Activated CD8-positive, alpha-beta memory T cell treated with anti-CD3 and anti-CD28 coated beads, Interleukin-2, amount 50 U/mL, for 48 hours (primary cell): ENCODE results near the gene SVEP1.

Experiments used
- DNase-seq: peaks from one replicate; pipeline ENCODE4 v3.0.0-alpha.2; 2020

SVEP1 gene

DNA sequence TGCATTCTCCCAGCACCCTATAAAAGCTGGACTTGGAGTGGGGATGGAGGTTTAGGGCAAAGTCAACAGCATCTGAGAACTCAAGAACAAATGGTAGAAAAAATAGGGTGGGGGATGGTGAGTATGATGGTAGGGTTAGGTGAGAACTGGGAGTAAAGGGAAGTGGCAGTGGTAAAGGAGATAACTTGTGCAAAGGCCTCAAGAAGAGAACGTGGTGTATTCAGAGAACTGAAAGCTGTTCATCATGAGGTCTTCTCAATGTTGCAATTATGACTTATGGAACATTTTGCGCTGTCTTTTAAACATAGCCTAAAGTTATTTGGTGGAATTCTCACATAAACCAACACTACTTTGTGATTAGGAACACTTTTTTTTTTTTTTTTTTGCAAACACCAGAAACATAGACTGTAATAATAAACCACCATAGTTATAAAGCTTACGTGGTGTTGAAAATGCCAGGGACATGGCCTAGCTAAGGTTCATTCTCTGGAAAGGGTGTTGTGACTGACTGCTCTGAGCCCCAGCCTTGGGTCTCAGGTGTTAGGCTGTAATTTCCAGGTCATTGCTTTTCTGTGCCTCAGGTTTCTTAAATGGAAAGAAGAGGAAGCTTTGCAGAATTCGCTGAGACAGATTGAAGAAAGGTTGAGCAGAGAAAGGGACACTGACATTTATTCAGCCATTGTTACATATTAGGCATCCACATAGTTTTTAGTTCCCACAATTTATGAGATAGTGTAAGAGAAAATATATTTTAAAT lies 222.7 kb downstream of the SVEP1 start:
- no peak for DNase-seq

DNA sequence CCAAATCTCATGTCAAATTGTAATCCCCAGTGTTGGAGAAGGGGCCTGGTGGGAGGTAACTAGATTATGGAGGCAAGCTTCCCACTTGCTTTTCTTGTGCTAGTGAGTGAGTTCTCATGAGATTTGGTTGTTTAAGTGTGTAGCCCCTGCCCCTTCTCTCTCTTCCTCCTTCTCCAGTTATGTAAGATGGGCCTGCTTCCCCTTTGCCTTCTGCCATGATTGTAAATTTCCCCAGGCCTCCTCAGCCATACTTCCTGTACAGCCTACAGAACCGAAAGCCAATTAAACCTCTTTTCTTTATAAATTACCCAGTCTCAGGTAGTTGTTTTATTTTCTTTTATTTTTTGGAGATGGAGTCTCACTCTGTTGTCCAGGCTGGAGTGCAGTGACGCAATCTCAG lies 223.6 kb downstream of the SVEP1 start:
- no peak for DNase-seq

DNA sequence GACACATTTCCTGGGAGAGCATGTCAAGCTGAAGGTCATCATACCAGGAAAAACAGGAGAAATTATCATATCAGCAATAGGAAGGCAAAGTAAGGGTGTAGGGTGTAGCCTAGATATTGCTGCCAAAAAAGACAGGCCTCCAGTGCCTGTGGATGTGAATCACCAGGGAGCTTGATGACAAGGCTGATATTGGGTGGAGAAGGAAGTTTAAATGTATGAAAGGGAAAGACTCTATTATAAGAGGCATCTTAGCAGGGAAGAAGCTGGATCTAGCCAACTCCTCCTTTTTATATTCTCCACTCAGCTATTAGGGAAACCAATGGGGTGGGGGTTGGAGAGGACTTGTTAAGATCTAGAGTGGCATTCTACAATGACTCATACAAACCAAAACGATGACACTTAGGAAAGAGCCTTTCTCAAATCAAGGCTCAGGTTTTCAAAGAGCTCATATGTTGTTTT lies 228.5 kb downstream of the SVEP1 start:
- DNase-seq: no peak

DNA sequence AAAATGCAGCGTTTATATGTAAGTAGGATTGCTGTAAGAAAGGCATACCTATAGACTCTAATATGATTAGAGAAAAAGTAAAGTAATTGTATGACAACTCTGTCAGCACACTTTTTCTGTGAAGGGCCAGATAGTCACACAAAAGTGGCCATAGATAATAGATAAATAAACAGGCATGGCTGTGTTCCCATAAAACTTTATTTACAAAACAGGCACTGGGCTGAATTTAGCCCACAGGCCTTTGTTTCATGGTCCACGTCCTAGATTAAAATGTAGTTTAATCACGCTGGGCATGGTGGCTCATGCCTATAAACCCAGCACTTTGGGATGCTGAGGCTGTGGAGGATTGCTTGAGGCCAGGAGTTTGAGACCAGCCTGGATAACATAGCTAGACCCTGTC lies 233.2 kb downstream of the SVEP1 start:
- no peak for DNase-seq

DNA sequence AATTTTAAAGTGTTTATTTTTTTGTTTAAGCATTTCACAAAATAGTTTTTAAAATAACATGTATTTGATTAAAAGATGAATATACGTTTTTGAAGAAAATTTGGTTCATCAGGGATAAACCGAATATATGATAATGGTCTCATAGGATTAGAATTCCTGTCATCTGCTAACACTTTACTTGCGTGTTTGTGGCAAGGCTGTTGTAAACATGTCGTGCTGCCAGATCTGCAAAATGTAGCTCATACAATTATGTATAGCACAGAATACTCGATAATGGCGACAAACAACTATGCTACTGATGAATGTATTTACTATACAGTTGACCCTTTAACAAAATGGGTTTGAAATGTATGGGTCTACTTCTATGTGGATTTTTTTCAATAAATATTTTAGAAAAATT lies 234.7 kb downstream of the SVEP1 start:
- no peak for DNase-seq

DNA sequence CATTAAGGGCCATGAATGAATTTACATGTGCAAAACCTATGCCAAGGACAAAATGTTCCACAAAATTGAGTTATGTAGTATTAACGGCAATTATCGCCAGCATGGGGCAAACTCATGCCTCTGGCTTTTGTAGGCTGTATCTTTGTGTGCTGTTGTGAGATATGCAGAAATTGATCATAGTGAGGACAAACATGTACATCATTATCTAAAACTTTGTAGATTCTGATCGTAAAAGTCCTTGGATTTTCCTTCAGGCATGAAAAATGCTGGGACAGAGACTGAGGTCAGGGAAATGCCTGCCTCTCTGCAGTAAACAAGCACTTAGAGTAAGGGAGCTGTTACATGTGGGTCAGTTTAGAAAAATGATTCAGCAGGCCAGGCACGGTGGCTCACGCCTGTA lies 236.0 kb downstream of the SVEP1 start:
- DNase-seq: no peak

DNA sequence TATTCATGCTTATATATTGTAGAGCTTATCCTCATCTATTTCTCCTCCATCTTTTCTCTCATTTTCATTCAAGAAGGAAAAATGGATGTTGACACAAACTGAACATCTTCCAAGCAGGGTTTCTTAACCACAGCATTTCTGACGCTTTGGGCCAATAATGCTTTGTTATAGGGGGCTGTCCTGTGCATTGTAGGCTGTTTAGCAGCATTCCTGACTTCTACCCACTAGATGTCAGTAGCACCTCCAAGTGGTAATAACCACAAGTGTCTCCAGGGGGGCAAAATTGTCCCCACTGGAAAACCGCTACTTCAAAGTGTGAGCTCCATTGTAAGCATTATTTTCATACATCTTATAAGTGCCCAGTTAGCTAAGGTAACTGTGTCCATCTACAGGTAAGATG lies 239.2 kb downstream of the SVEP1 start:
- no peak for DNase-seq

DNA sequence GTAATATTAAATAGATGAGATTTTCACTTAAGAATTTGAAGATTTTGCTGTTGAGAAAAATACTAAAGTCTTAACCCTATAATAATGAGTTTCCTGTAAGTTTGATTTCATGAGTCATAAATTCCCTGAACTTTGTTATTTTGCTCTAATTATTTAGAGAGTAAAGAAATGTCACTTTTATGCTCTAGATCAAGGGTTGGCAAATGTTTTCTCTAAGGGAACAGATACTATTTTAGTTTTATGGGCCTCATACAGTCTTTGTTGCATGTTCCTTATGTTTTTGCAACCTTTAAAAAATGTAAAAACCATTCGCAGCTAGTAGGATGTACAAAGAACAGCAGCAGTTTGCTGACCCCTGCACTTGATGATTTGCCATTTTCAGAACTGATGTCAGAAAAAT lies 241.4 kb downstream of the SVEP1 start:
- no peak for DNase-seq

DNA sequence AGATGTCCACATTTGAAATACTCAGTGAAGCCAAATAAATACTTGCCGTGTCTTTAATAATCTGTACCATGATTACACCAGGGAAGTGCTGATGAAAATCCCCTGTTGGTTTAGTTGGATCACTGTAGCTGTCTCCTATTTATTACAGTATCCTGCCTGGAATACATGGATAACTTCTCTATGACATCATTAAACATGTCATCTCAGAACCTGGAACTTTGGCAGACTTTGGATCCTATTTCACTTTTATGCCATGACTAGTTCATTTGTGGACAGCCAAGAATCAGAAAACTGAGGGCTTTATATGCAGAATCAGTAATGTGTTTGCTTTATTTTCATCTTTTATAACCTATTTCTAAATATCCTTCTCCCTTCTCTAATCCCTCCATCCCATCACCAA lies 241.8 kb downstream of the SVEP1 start, which contains the start of gene TXNDC8:
Gene TXNDC8 (minus strand): TSS at position 137 of the 400 bp plus-strand sequence.
- DNase-seq: no peak

DNA sequence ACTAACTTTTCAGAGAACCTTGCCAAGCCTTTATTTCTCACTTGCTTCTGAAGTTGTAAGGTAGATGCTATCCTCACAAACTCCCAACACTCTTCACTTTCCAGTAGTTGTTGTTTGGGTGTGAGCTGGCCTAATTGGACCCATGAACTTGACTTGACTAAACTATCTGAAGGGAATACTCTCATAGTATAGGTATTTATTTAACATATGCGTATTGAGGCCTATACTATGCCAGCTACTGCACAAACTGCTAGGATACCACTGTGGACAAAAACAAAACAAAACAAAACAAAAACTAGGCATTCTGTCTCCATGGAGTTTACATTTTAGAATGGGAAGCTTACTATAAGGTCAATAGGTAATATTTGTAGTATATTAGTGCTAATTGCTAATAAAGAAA lies 243.2 kb downstream of the SVEP1 start:
- DNase-seq: no peak

DNA sequence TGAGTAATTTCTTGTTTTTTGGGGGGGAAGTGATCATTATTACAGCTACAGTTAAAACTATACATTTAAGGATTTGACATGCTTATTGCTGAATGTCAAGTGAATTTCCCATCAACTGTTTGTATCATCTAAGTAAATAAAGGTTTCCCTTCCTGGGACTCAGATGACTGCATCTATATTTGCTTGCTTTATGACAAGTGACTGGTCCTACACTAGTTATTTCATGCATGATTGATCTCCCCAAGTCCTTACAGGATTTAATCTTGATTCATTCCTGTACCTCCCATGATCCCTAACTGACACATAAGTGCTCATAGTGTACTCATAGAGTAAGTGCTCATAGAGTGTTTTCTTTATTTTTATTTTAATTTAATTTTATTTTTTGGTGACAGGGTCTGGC lies 244.7 kb downstream of the SVEP1 start:
- no peak for DNase-seq

DNA sequence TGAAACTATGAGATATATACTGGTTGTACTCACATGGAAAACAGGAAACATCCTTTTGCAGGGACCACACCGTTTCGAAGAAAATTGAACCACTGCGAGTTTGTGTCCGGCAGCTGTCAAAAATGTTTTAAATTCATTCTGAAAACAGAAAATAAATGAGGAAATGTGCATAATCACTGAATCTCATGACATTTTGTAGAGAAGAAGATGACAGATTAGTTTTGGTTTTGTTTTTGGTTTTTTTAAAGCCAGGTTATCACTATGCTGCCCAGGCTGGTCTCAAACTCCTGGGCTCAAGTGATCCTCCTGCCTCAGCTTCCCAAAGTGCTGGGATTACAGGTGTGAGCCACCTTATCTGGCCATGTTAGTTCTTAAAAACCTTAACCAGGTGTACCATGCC lies 245.4 kb downstream of the SVEP1 start:
- no peak for DNase-seq

DNA sequence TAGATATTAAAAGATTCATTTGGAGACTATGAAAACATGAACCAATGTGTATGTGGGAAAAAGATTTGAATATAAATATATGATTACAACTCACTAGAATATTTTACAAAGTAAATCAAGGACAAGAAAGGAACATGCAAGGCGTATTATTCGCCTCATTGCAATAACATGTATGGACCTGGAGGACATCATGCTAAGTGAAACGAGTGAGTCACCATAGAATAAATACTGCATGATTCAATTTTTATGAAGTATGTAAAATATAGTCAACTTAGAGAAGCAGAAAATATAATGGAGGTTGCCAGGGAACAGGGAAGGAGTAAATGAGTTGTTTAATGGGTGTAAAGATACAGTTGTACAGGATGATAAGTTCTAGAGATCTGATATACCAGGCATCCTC lies 246.8 kb downstream of the SVEP1 start:
- no peak for DNase-seq

DNA sequence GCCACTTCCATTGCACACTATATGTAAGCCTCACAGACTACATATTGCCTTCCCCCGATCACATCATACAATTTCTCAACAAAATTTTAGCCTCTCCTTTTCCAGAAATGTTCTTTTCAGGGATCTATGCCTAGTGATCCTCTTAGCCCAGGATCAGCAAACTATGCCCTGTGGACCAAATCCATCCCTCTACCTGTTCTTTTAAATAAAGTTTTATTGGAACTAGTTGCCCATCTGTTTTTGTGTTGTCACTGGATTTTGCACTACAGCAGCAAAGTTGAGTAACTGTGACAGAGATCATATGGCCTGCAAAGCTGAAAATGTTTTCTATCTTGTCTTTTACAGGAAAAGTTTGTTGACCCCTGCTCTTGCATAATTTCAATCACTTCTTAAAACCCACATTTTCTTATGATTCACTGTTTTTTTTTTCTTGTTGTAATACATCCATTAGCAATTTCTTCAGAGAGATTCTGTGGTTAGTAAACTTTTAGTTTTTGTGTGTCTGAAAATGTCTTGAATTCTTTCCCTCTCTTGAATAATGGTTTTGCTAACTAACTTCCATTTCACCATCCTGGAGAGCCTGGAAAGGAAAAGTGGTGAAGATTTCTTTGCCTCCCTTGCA lies 248.9 kb downstream of the SVEP1 start:
- DNase-seq: no peak

DNA sequence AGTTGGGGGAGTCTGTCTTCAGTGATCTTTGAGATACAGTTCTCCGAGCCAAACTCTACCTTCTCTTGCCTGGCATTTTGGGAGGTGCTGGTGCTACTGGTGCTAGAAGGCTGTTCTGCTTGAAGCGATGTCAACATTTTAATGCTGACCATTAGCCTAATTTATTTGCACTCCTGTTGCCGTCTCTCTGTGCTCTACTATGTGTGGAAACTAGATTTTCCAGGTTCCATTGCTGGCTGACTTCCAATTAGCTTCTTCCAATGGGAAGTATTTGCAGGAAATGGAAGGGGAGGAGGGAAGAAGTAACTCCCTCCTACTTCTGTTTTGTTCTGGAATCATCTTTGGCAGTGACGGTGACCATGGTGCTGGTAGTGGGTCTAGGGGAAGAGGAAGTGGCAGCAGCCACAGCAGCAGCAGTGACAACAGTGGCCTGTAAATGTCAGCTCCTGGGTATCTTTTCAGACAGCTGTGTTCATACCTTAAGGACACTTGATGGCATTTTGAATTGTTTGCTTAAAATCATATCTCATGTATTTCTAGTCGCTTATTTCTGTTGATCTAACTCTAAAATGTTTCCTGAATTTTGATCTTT lies 249.8 kb downstream of the SVEP1 start:
- DNase-seq: no peak

DNA sequence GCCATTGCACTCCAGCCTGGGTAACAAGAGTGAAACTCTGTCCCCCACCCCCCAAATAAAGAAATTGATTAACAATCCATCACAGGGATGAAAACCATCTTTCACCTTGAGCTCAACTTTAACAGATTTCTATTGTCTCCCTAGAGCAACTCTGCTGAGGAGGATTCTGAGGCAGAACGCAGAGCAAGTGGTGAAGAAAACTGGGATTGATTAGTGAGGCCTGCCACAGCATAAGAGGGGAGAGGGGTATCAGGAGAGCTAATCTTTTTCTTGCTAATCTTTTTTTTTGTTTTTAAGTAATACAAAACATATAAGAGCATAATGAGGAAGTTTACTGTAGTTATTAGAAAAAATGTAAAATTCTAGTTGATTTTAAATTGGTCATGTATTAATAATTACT lies 250.8 kb downstream of the SVEP1 start:
- no peak for DNase-seq

DNA sequence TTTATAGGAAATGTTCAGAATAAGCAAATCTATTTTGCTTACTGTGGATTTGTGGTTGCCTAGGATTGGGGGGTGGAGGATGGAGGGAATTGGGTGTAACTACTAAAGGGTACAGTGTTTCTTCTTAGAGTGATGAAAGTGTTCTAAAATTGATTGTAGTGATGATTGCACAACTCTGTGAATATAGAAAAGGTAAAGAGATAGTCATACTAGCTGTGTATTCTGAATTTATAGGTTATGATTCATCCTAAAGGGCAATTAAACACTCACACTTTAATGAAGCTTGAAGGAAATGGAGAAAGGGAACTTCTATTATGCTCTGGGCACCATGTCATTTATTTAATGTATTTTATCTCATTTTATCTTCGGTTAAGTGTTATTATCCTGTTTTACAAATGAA lies 251.8 kb downstream of the SVEP1 start:
- DNase-seq: no peak

DNA sequence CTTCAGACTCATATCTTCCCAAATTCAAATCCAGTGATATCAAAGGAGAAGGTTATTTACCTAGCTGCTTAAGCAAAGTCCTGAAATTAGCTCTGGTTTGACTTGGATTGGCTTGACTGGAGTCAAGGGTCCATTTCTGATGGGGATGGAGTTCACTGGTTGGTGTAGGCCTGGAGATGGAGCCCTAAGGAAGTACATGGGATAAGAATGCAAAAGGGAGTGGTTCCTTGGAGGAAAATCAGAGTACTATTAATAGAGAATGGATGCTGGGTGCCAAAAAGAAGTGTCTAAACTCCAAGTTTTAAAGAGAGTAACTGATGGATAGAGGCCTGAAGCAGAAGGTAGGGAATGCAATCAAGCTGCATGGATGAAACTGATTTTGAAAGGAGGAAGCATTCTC lies 255.7 kb downstream of the SVEP1 start:
- DNase-seq: no peak

DNA sequence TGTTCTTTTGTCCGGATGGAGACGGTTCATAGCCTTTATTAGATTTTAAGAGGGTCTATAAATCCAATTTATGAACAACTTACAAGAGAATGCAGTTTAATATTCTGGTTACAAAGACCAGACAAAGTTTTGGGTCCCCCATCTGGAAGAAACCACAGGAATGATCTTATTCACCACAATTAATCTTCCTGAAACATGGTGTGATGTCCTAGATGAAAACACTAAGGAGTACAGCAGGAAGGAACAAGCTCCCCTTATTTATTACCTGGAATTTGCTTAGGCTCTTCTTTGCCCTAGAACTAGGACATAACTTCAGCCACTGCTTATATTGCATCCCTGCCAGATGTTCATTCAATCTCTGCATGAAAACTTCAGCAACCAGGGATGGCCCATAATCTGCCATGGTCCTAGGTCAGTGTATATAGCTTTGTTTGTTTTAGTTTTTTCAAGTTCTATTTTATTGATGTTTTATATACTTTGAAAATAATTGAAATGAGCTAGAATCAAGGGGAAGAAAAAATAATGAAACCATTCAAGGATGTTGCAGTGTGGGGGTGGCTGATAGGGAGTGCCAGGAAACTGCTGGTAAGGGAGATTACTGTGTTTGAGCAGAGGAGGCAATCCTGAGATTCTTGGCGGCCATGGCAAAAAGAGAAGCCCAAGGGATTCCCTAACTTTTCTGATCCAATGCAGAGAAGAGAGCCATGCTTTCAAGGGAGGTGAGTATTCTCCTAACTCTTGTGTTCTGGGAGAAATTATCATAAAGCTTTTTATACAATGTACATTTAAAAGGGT lies 258.7 kb downstream of the SVEP1 start:
- DNase-seq: no peak

DNA sequence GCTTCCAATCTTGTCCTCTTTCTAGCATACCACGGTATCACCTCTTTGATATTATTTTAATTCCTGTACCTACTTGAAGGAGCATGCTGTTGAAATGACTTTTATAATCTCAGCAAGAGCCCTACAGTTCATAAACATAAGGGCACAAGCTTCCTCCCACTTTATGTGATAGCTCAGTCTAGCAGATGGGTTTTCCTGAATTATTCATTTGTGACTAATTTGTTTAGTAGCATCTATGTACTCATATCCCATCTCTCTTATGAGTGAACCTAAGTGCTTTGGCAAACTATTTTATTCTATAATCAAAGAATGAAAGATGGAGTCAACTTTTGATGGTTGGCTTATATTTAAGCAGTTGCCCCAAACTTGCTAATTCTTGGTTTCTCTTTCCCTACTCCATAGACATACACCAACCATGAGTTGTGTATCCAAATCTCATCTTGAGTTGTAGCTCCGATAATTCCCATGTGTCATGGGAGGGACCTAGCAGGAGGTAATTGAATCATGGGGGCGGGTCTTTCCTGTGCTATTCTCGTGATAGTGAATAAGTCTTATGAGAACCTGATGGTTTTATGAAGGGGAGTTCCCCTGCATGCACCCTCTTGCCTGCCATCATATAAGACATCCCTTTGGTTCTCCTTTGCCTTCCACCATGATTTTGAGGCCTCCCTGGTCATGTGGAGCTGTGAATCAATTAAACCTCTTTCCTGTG lies 259.6 kb downstream of the SVEP1 start:
- no peak for DNase-seq

DNA sequence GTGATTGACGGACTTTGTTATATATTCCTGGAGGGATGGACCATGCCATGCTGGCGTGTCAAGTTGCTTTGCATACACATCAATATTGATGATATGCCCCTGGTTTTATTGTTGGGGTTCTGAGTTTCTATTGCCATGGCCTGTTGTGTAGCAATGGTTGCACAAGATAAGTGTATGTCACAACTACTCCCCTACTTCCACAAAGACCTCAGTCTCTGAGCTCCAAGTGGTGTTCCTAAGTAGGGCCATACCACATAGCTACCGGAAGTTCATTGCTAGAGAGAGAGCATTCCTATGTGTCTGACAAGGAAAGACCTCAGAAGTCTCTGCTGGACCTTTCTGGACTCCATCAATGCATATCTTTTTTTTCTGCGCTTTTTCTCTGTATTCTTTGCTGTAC lies 261.6 kb downstream of the SVEP1 start:
- no peak for DNase-seq

DNA sequence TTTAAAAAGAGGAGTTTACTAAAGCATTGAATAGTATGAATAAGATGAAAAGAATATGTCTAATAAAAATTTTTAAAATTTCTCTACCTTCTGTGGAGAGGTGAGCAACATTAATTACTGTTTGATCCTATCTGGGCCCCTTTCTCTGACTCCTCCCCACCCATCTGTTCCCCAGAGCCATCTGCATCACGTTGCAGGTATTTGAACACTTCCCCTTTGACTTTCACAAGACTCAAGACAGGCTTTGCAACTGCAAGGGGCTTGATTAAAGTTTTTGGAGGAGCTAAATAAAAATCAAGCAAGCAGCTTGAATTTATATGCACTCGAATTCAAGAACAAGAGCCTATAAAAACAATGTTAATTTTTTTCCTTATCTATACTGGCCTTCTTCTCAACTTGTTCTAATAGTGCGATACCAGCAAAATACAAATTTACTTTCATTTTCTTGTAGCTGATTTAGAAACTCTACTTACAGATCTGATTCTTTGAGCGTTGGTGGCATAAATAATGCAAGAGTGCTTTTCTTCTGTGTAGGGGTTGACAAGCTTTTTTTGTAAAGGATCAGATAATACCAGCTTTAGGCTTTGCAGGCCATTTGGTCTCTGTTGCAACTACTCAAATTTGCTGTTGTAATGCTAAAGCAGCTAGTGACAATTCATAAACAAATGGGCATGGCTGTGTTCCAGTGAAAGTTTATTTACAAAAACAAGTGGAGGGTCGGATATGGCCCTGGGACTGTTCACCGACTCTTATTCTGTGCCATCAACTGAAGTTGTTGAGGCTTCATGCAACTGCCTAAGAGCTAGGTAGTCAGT lies 263.1 kb downstream of the SVEP1 start:
- no peak for DNase-seq
